Left renal pelvis (tissue), 4 donors: ENCODE measurements around the gene CLSTN2. TPM values are rescaled to one million over a fixed set of nuclear protein-coding genes. Genes with fewer than 3 reads are reported as not detected.

Source experiments
- DNase-seq, 4 donors: peaks; one replicate each; pipeline ENCODE4 v3.0.0-alpha.2; 2013; ENCODE audit warnings: low read depth in 4 of 4, low spot score in 3 of 4
- polyA plus RNA-seq, 4 donors: library from polyadenylated mRNA; unstranded; fragments of 120-200 nt; gene quantifications; one replicate each; pipeline ENCODE4 v1.2.1, GENCODE V29; 2013; ENCODE audit not compliant: insufficient read length in 4 of 4

CLSTN2 gene
- polyA plus RNA-seq, 4 donors, result 1.1 to 6.1 (median 2.1) TPM

GRCh38 chr3:140363801-140364200, 428.8 kb downstream of the CLSTN2 start:
- DNase-seq, result no peak

DNA sequence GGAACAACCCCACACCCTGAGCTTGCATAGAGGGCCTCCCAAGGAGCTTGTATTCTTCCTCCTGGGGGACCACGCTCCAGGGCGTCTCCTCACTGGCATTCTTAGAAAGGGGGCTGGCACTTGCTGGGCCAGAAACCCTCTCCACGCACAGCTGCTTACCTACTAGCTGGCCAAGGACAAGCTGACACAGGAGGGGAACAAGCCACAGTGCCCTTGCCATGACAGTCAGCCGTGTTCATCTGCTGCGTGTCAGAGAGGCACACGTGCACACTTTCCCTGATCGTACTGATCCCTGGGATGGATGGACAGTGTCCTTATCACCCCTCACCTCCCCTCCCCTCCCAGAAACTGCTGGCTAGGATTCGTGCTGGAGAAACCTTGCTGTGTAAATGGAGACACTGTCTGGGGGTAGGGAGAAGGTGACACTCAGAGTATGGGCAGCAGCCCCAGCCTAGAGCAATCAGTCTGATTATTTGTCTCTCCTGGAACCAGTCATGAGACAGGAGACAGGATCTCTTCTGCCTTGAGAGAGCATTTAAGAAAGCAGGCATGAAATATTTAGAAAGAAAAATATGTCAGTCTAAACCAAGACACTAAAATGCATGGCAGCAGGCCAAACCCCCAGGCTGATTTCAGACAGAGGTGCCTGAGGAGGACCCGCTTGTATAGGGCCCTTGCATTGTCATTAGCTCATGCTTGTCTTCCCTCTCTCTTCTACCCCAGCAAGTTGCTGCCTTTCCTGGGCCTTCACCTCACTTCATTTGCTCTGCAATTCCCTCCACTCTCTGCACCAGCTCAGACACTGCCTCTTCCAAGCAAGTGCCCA, 431.1 kb downstream of the CLSTN2 start:
- no peak for DNase-seq

- DNase-seq, result no peak
These were observed 433.3 kb downstream of the CLSTN2 start for GRCh38 chr3:140368223-140368811.

GRCh38 chr3:140370686-140371085, 435.7 kb downstream of the CLSTN2 start:
- no peak for DNase-seq

DNA sequence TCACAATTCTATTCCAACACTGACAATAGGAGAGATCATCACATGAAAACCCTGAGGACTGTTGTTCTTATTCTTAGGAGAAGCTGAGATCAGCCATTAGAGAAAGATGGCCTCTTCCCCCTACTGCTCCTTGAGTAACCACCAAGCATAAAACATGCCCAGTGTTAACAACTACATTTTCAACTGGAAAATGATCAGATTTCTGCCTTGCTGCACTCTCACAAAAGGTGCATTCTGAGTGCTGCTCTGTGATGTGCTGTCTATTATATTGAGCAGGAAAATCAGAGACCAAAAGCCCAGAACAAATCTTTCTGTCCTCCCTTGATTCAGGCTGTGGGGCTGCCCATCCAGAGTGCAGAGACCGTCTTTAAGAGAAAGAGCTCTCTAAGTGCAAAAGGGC, 438.2 kb downstream of the CLSTN2 start:
- DNase-seq, result no peak

DNA sequence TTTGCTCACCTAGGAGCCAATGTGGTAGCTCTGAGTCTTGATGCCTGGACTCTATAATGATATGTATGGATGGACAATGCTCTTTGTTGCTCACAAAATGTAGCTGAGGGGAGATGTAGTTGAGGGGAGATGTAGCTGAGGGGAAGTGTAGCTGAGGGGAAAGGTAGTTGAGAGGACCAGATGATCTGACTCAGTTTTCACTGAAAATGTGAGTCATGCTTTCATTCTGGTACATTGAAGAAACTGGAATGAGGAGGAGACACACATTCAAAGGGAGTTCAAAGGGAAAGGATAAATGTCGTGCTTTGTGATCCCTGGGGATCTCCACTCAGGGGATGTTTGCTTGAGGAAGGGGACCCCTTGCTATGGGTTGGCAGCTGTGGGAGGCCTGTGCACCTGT, 440.0 kb downstream of the CLSTN2 start:
- DNase-seq, result no peak

DNA sequence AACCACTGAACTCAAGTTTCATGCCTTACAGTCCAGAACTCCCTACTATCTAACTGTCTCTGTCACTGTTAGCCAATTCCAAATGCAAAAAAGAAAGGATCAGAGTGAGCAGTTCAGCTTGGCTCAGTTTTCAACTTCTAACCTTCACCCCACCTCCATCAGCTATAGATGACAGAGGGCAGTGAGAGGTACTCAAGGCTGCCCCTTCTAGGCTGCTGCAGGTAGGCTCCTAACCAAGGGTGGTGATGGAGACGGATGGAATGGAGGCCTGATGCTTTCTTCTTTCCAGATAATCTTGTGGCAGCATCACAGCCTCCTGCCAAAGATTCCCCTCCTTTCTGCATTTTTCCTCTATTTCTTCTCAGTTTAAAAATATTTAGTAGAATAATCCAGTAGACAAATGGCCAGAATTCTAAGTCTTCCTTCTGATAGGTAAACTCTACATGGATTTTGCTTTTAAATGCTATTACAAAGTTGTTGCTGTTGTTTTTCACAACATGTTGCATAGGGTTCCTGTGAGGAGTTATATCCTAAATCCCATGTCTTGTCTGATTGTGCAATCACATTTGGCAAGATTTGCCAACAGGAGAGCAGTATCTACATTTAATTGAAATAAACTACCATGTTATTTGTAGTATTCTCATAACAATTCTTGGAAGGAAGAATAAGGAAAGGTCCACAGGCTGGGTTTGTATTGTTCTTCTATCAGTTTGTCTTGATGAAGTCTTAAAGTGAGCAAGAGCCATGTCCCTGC, 441.3 kb downstream of the CLSTN2 start:
- no peak for DNase-seq

- DNase-seq, result no peak
These were observed 442.7 kb downstream of the CLSTN2 start for GRCh38 chr3:140377644-140378043.

- DNase-seq, result no peak
These were observed 443.8 kb downstream of the CLSTN2 start for GRCh38 chr3:140378571-140379340.

DNA sequence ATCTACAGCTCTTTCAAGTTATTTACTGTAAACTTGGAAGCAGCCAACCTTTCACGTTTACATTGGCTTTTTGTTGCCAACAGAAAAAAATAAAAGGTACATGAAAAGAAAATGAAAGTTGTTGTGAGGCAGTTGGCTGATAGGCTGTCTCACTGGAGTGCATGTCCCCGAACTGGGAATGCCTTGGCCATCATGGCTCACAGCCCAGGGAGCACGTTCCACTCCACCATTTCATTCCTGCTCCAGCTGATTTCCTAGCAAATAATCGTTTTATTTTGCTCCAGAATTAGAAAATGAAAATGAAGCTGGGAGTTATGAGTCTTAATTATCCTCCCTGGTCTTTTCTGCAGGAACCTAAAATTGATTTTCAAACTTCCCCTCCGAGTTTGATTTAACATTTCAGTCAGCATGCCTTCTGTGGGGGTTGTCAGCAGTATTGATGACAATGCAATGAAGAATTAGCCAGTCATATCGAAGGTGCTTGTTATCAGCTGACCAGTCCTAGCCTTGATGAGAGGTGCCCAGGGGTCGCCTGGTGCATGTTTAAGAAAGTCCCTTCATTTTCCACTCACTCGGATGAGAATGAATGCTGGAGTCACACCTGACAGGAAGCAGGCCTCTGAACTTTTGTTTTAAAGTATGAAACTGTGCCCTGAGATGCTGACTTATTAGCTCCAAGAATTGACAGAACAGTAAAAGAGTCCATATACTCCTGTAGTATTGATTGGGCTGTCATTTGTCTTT, 449.2 kb downstream of the CLSTN2 start:
- no peak for DNase-seq

GRCh38 chr3:140384876-140385275, 449.9 kb downstream of the CLSTN2 start:
- no peak for DNase-seq

DNA sequence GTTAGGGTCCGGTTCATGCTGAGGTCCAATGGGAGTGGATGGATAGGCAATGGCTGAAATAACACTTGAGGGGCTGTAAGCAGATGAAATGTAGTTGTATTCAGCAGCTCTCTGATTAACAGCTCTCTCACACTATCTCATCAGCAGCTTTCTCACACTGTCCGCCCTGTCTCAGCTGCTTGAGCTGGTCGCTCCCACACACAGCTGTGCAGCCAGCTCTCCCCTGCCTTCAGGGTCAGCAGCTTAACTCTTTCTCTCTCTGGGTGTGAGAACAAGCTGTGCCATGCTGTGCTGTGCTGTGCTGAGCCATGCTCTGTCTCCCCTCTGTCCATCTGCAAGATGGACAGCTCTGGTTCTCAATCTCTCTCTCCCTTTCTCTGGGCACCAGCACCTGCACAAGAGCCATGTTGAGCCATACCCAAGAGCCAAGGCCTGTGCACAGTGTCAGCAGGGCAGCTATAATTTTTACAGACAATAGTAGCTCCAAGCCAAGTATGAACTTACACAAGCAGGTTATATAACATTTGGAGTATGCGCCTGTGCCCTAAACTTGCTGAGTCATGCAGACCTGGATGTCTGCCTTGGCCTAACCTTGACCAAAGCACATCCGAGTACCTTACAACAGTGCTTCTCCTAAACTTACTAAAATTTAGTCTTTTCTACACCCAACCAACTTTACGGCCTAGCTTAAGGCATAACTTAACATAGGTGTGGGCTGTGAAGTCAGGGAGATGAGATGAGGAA, 451.5 kb downstream of the CLSTN2 start:
- peak; percentile 34 to 68 (median 48) for DNase-seq

- DNase-seq, result no peak
These were observed 452.3 kb downstream of the CLSTN2 start for GRCh38 chr3:140387244-140387643.

GRCh38 chr3:140388202-140388922, 453.4 kb downstream of the CLSTN2 start:
- no peak for DNase-seq

- DNase-seq, result no peak
These were observed 456.1 kb downstream of the CLSTN2 start for GRCh38 chr3:140391061-140391460.

DNA sequence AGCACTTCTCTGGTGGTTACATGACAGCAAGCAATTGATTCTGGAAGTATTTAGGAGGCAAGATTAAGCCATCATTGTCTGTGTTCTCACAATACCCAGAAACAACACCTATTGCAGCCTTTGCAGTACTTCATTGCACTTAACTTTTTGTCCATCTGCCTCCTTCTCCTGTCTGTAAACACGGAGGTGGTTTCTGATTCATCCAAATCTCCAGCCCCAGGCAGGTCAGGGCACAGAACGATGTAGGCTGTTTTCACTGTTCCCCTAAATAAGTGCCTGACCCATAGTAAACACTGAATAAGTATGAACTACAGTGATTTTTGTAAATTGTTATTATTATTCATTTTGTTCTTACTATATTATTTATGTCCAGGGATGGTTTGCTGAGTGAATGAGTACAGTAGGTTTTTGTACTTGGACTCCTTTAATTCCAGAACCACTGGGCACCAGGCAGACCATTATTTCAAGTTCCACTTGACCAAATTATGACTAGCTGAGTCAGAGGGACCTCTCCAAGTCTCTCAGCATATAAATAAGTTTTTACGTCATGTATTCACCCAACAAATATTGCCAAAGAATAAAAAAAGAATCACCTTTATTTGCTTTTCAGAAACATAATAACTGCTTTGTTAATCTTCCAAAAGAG, 459.6 kb downstream of the CLSTN2 start:
- DNase-seq, result no peak

DNA sequence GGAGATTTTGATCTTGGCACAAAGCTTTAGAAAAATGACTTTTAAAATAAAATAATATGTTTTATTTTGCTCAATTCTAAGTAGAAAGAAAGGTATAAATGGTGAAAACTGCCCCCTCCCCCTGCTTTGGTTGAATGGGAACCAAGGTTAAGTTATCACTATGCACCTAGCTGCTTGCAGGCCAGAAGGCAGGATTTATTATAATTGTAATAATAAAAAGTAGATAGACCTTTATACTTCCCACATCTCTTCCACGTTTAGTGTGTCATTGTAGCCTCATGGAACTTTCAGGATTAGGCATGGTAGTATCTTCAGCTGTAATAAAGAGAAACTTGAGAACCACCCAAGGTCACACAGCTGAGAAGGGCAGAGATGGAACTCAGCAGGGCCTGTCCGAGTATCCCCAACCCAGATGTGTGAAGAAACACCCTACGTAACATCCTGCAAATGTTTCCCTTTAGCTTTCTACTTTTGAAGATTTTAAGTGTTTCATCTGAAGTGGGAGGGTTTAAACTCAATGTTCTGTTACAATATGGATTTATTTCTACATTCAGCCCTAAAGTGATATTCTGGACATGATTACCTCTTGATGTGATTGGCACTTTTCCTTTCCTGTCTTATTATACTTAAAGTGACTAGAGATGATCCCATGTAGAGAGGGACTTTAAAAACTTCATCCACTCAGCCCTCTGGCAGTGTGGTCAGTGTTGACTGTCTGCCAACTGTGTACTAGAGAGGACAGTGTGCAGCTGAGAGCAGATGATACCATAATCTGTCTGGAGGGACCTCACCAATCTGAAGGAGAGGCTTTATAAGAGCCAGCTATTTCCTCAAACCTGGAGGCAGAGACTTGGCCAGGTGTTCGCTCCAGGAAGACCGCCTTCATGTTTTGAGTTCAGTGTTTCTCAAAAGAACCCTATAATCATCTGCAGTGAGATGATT, 460.4 kb downstream of the CLSTN2 start:
- DNase-seq, result no peak
